H1 (cell line): ENCODE results near the gene ZFHX2. TPM values are rescaled to one million over a fixed set of nuclear protein-coding genes. Genes with fewer than 3 reads are reported as not detected.

ENCODE experiments used
- CHD1 ChIP-seq: IDR thresholded peaks from 2 replicates; pipeline ENCODE4 v1.6.1; 2012; ENCODE audit warnings: low read depth, low read length, improper control_type of control experiment
- PHF8 ChIP-seq: fragments of 200-600 bp; sonication (generic); conservative IDR thresholded peaks from 2 replicates; pipeline ENCODE4 v1.7.1; 2012; ENCODE audit warnings: low read depth, mild to moderate bottlenecking, inconsistent platforms, low read length, moderate library complexity
- POLR2AphosphoS5 ChIP-seq: IDR thresholded peaks from 2 replicates; pipeline ENCODE4 v1.6.1; 2011; ENCODE audit warnings: low read depth, low read length
- SP1 ChIP-seq: IDR thresholded peaks from 2 replicates; pipeline ENCODE4 v1.6.1; 2011; ENCODE audit warnings: low read depth, low read length
- TBP ChIP-seq: IDR thresholded peaks from 2 replicates; pipeline ENCODE4 v1.6.1; 2011; ENCODE audit warnings: low read depth, low read length, improper control_type of control experiment
- YY1 ChIP-seq: IDR thresholded peaks from 2 replicates; pipeline ENCODE4 v1.6.1; 2011; ENCODE audit warnings: low read depth, mild to moderate bottlenecking, low read length
- polyA plus RNA-seq, 7 experiments: library from polyadenylated mRNA; depleted of rRNA in 3 of 7; stranded (reverse) in 5 of 7; unstranded in 2 of 7; fragments of >200 nt in 5 of 7; fragments of 200-250 nt in 2 of 7; gene quantifications; 1 replicate in 5 of 7; 2 replicates in 1 of 7; 4 replicates in 1 of 7; pipeline versions ENCODE4 v1.2.1 to v1.2.3, GENCODE V29; 2011 to 2013; ENCODE audit warnings: missing spikeins in 2 of 7, mixed read lengths in 2 of 7
- total RNA-seq: library from RNA; stranded (reverse); fragmentation: NEBNext Ultra II Directional; extraction: Animal tissue kit (Norgen Biotek cat#: 25700); gene quantifications from 2 replicates; pipeline ENCODE4 v1.2.1, GENCODE V29; 2021
- TF ChIP-seq, protein P1 (sequence below), 3 experiments: IDR thresholded peaks; 1 replicate in 2 of 3; 2 replicates in 1 of 3; pipeline versions ENCODE4 v1.5.1 to v1.6.1; 2011; ENCODE audit warnings: low read length in 3 of 3, mild to moderate bottlenecking in 3 of 3, inconsistent platforms in 2 of 3, low read depth in 1 of 3, moderate library complexity in 1 of 3; ENCODE audit not compliant: insufficient read depth in 1 of 3; ENCODE audit errors: control extremely low read depth in 1 of 3

ZFHX2 gene
- total and polyA plus RNA-seq, 2 of the 8 experiments (the other 6 are each of a cell fraction or from before 2014, with no cell fraction given) = 2.7 to 27.0 TPM

DNA sequence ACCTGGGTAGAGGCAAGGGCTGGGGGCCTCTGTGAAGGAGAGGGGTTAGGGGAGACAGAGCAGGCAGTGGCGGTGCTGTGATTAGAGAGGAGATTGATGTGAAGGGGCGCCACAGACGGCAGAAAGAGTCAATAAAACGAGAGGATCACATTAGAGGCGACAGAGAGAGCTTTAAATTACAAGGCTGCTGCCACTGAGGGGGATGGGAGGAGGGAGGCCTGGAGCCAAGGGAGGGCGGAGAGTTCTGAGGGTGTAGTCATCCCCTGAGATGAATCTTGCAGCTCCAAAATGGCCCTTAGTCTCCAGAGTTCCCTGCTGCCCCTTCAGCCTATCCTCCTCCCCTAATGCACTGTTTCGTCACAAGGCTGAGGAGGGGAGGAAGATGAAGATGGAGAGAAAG lies 12.8 kb downstream of the ZFHX2 start (continued):
- TF ChIP-seq TBP = peak; percentile 39; the same call in 1 of the 2 replicates
- no peak for TF ChIP-seq CHD1
- TF ChIP-seq PHF8 = no peak
- peak; percentile 65; the same call in 1 of the 2 replicates for TF ChIP-seq POLR2AphosphoS5
- peak; percentile 78 for TF ChIP-seq YY1
- TF ChIP-seq SP1 = 0 out of 2 replicates have a peak, but pooled peaks have one; percentile 41
- TF ChIP-seq, protein P1, sequence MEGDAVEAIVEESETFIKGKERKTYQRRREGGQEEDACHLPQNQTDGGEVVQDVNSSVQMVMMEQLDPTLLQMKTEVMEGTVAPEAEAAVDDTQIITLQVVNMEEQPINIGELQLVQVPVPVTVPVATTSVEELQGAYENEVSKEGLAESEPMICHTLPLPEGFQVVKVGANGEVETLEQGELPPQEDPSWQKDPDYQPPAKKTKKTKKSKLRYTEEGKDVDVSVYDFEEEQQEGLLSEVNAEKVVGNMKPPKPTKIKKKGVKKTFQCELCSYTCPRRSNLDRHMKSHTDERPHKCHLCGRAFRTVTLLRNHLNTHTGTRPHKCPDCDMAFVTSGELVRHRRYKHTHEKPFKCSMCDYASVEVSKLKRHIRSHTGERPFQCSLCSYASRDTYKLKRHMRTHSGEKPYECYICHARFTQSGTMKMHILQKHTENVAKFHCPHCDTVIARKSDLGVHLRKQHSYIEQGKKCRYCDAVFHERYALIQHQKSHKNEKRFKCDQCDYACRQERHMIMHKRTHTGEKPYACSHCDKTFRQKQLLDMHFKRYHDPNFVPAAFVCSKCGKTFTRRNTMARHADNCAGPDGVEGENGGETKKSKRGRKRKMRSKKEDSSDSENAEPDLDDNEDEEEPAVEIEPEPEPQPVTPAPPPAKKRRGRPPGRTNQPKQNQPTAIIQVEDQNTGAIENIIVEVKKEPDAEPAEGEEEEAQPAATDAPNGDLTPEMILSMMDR (IDR thresholded peaks at IDR 0.05; ENCODE audit: control extremely low read depth in 1 of 3, insufficient read depth in 1 of 3, low read depth in 1 of 3, low read length in 3 of 3) = no peak
